Activated CD4-positive, CD25-positive, alpha-beta regulatory T cell treated with anti-CD3 and anti-CD28 coated beads, Interleukin-2, amount 50 U/mL, for 24 hours (primary cell): ENCODE measurements around the gene MIA2.
"Not testable (repeated sequence)": the region's sequence is repeated elsewhere in the genome, so short reads cannot be mapped to it uniquely, and the experiment has no call there.

Experiments used
- ATAC-seq, 2 donors: fragments of 150-1000 bp; cut with Tn5 transposase; one replicate each; pipeline ENCODE4 v1.10.0; 2021; ENCODE audit warnings: mild to moderate bottlenecking in 1 of 2, moderate library complexity in 1 of 2

Gene MIA2

GRCh38 chr14:39232554-39233415, 930 bp upstream of the MIA2 start:
- ATAC-seq: no peak

- ATAC-seq: not testable (repeated sequence)
Measured at GRCh38 chr14:39234986-39235385, 1.3 kb downstream of the MIA2 start.

- ATAC-seq: not testable (repeated sequence)
Measured at GRCh38 chr14:39235466-39235865, 1.8 kb downstream of the MIA2 start.

- no peak for ATAC-seq
Measured at GRCh38 chr14:39240769-39241168, 7.1 kb downstream of the MIA2 start.

- ATAC-seq: no peak
Measured at GRCh38 chr14:39241637-39242036, 7.9 kb downstream of the MIA2 start.

- no peak for ATAC-seq
Measured at GRCh38 chr14:39243831-39244230, 10.1 kb downstream of the MIA2 start.

GRCh38 chr14:39246618-39247017, 12.9 kb downstream of the MIA2 start:
- no peak for ATAC-seq

GRCh38 chr14:39247256-39247655, 13.5 kb downstream of the MIA2 start:
- ATAC-seq: no peak

GRCh38 chr14:39251547-39251946, 17.8 kb downstream of the MIA2 start:
- ATAC-seq: no peak

GRCh38 chr14:39257388-39257787, 23.7 kb downstream of the MIA2 start:
- ATAC-seq: not testable (repeated sequence)

GRCh38 chr14:39258782-39259545, 25.2 kb downstream of the MIA2 start:
- no peak for ATAC-seq

- not testable (repeated sequence) for ATAC-seq
Measured at GRCh38 chr14:39260161-39260560, 26.4 kb downstream of the MIA2 start.

GRCh38 chr14:39262214-39262613, 28.5 kb downstream of the MIA2 start:
- ATAC-seq: not testable (repeated sequence)

GRCh38 chr14:39264057-39264456, 30.3 kb downstream of the MIA2 start:
- no peak for ATAC-seq

- no peak for ATAC-seq
Measured at GRCh38 chr14:39264558-39264957, 30.8 kb downstream of the MIA2 start.

- ATAC-seq: no peak
Measured at GRCh38 chr14:39265033-39265432, 31.3 kb downstream of the MIA2 start.

GRCh38 chr14:39265806-39266524, 32.2 kb downstream of the MIA2 start:
- no peak for ATAC-seq

- ATAC-seq: peak; percentile 4 to 26
Measured at GRCh38 chr14:39266525-39266870, 32.8 kb downstream of the MIA2 start.

GRCh38 chr14:39266871-39267607, 33.3 kb downstream of the MIA2 start:
- peak; percentile 85 to 86 for ATAC-seq

- ATAC-seq: peak in 1 of 2 donors; percentile 3
Measured at GRCh38 chr14:39267608-39268005, 33.9 kb downstream of the MIA2 start.

- no peak for ATAC-seq
Measured at GRCh38 chr14:39268393-39268792, 34.7 kb downstream of the MIA2 start.

- no peak for ATAC-seq
Measured at GRCh38 chr14:39272918-39273317, 39.2 kb downstream of the MIA2 start.

- ATAC-seq: no peak
Measured at GRCh38 chr14:39275395-39275794, 41.7 kb downstream of the MIA2 start.
